MM.1S (cell line): ENCODE data around the gene ATP6V1B1.

ENCODE experiments used
- EZH2 ChIP-seq: fragments of 300-600 bp; sonication (generic); optimal IDR thresholded peaks from 2 replicates; pipeline ENCODE3; 2017; ENCODE audit warnings: low read depth, mild to moderate bottlenecking, antibody characterized with exemption, low read length, mixed read lengths
- EZH2phosphoT487 ChIP-seq: fragments of 300-600 bp; sonication (generic); IDR thresholded peaks from 2 replicates; pipeline ENCODE4 v1.6.1; 2018; ENCODE audit warnings: antibody characterized with exemption, low read length
- TF ChIP-seq, protein P1 (sequence below): fragments of 300-600 bp; sonication (generic); IDR thresholded peaks from 2 replicates; pipeline ENCODE4 v1.5.1; 2016; ENCODE audit warnings: antibody characterized with exemption, low read length, mixed read lengths

GRCh38 chr2:70886541-70886987 lies 49.1 kb upstream of the ATP6V1B1 start:
- TF ChIP-seq, protein P1, sequence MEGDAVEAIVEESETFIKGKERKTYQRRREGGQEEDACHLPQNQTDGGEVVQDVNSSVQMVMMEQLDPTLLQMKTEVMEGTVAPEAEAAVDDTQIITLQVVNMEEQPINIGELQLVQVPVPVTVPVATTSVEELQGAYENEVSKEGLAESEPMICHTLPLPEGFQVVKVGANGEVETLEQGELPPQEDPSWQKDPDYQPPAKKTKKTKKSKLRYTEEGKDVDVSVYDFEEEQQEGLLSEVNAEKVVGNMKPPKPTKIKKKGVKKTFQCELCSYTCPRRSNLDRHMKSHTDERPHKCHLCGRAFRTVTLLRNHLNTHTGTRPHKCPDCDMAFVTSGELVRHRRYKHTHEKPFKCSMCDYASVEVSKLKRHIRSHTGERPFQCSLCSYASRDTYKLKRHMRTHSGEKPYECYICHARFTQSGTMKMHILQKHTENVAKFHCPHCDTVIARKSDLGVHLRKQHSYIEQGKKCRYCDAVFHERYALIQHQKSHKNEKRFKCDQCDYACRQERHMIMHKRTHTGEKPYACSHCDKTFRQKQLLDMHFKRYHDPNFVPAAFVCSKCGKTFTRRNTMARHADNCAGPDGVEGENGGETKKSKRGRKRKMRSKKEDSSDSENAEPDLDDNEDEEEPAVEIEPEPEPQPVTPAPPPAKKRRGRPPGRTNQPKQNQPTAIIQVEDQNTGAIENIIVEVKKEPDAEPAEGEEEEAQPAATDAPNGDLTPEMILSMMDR = no peak
- no peak for TF ChIP-seq EZH2phosphoT487
- TF ChIP-seq EZH2 = no peak
